HG03432 (cell line): Measurements from ENCODE around the gene TRIM77.
"Not testable (repeated sequence)": the region's sequence is repeated elsewhere in the genome, so short reads cannot be mapped to it uniquely, and the experiment has no call there.

ENCODE experiments used
- ATAC-seq: cut with Tn5 transposase; IDR thresholded peaks from one replicate; pipeline ENCODE4 v1.9.1; 2021; ENCODE audit warnings: mild to moderate bottlenecking, moderate library complexity; ENCODE audit not compliant: unreplicated experiment

The TRIM77 gene

GRCh38 chr11:89709999-89710398 lies at the start of gene TRIM77:
Gene TRIM77, plus strand, starts transcription at chr11:89710299. Its CDS starts 0 bp downstream, at chr11:89710299.
- not testable (repeated sequence) for ATAC-seq

GRCh38 chr11:89667001-89667400 lies 43.1 kb upstream of the TRIM77 start:
- no peak for ATAC-seq

GRCh38 chr11:89668158-89668557 lies 41.9 kb upstream of the TRIM77 start:
- not testable (repeated sequence) for ATAC-seq

- not testable (repeated sequence) for ATAC-seq
Observed at GRCh38 chr11:89669586-89669985, 40.5 kb upstream of the TRIM77 start.

GRCh38 chr11:89669993-89670669 lies 40.0 kb upstream of the TRIM77 start:
- not testable (repeated sequence) for ATAC-seq

- not testable (repeated sequence) for ATAC-seq
Observed at GRCh38 chr11:89672547-89672946, 37.6 kb upstream of the TRIM77 start.

GRCh38 chr11:89673380-89673779 lies 36.7 kb upstream of the TRIM77 start:
- not testable (repeated sequence) for ATAC-seq

GRCh38 chr11:89675383-89675782 lies 34.7 kb upstream of the TRIM77 start:
- not testable (repeated sequence) for ATAC-seq

GRCh38 chr11:89675948-89676347 lies 34.2 kb upstream of the TRIM77 start:
- not testable (repeated sequence) for ATAC-seq

GRCh38 chr11:89707080-89707479 lies 3.0 kb upstream of the TRIM77 start:
- not testable (repeated sequence) for ATAC-seq

- not testable (repeated sequence) for ATAC-seq
Observed at GRCh38 chr11:89724866-89725498, 14.9 kb downstream of the TRIM77 start.

GRCh38 chr11:89730215-89730614 lies 20.1 kb downstream of the TRIM77 start:
- not testable (repeated sequence) for ATAC-seq

GRCh38 chr11:89736566-89736965 lies 26.5 kb downstream of the TRIM77 start:
- ATAC-seq, result no peak

- ATAC-seq, result no peak
Observed at GRCh38 chr11:89737116-89737515, 27.0 kb downstream of the TRIM77 start.

GRCh38 chr11:89741406-89741805 lies 31.3 kb downstream of the TRIM77 start:
- ATAC-seq, result not testable (repeated sequence)

- ATAC-seq, result not testable (repeated sequence)
Observed at GRCh38 chr11:89744158-89744557, 34.1 kb downstream of the TRIM77 start.

- ATAC-seq, result not testable (repeated sequence)
Observed at GRCh38 chr11:89750822-89751221, 40.7 kb downstream of the TRIM77 start.
